BLaER1 treated with 17β-estradiol and CSF1 and Interleukin-3, amounts not matched to agents 10 nM and 100 nM (cell line): ENCODE measurements around the gene CLCNKB.
A peak's percentile ranks its signal among the peaks of the same experiment; 100 is the strongest.
"Not testable (repeated sequence)": the region's sequence is repeated elsewhere in the genome, so short reads cannot be mapped to it uniquely, and the experiment has no call there.

Source experiments
- H3K27ac ChIP-seq, 11 experiments: shearing (Covaris generic); formaldehyde crosslinking; 2 replicates each; pipeline ENCODE4 v1.8.1; 2022
- H3K27me3 ChIP-seq, 11 experiments: shearing (Covaris generic); formaldehyde crosslinking; 2 replicates each; pipeline ENCODE4 v1.8.1; 2022
- H3K36me3 ChIP-seq, 11 experiments: shearing (Covaris generic); formaldehyde crosslinking; 2 replicates each; pipeline ENCODE4 v1.8.1; 2022
- H3K4me1 ChIP-seq, 10 experiments: shearing (Covaris generic); formaldehyde crosslinking; 2 replicates each; pipeline ENCODE4 v1.8.1; 2022
- H3K4me2 ChIP-seq, 11 experiments: shearing (Covaris generic); formaldehyde crosslinking; 2 replicates each; pipeline ENCODE4 v1.8.1; 2022
- H3K4me3 ChIP-seq, 10 experiments: shearing (Covaris generic); formaldehyde crosslinking; 2 replicates each; pipeline ENCODE4 v1.8.1; 2022
- H3K9ac ChIP-seq, 11 experiments: shearing (Covaris generic); formaldehyde crosslinking; 2 replicates each; pipeline ENCODE4 v1.8.1; 2022
- H3K9me3 ChIP-seq, 11 experiments: shearing (Covaris generic); formaldehyde crosslinking; replicated peaks in 1 of 11; 2 replicates each; pipeline ENCODE4 v1.8.1; 2022
- H4K20me1 ChIP-seq, 11 experiments: shearing (Covaris generic); formaldehyde crosslinking; 2 replicates each; pipeline ENCODE4 v1.8.1; 2022
- Cebpa-rat ChIP-seq, 11 experiments: shearing (Covaris generic); IDR thresholded peaks; 2 replicates each; pipeline ENCODE4 v1.8.1; 2022

Gene CLCNKB

GRCh38 chr1:16041200-16041599, 2.4 kb upstream of the CLCNKB start:
- Histone ChIP-seq H3K27me3 (no peaks in the 10 kb centered on the region), H3K9ac (no peak overlapping the region), H3K4me1 (no peaks in the 10 kb centered on the region), H3K4me3 (no peak overlapping the region), H3K9me3 (no peaks in the 10 kb centered on the region), H3K27ac (no peak overlapping the region), H4K20me1 (no peaks in the 10 kb centered on the region), H3K36me3 (no peaks in the 10 kb centered on the region), H3K4me2 (no peak overlapping the region)
- no peak for TF ChIP-seq Cebpa-rat (IDR thresholded peaks at IDR 0.05)

GRCh38 chr1:16042096-16042495, 1.5 kb upstream of the CLCNKB start:
- no peak for TF ChIP-seq Cebpa-rat (IDR thresholded peaks at IDR 0.05)
- Histone ChIP-seq H3K27me3 (no peaks in the 10 kb centered on the region), H3K4me3 (no peak overlapping the region), H3K4me1 (no peaks in the 10 kb centered on the region), H3K27ac (no peak overlapping the region), H3K4me2 (no peak overlapping the region), H3K36me3 (no peaks in the 10 kb centered on the region), H3K9me3 (no peaks in the 10 kb centered on the region), H3K9ac (no peak overlapping the region), H4K20me1 (no peaks in the 10 kb centered on the region; a peak in 1 of 22 replicates)

- H3K9me3 ChIP-seq, H3K4me3 ChIP-seq, H4K20me1 ChIP-seq, H3K9ac ChIP-seq, H3K4me1 ChIP-seq, H3K27me3 ChIP-seq, H3K36me3 ChIP-seq, H3K4me2 ChIP-seq, H3K27ac ChIP-seq: not testable (repeated sequence)
Measured at GRCh38 chr1:16042654-16043053, 928 bp upstream of the CLCNKB start.

GRCh38 chr1:16043950-16044349, 368 bp downstream of the CLCNKB start:
- Histone ChIP-seq H3K36me3 (no peaks in the 10 kb centered on the region), H3K4me3 (no peak overlapping the region), H3K4me2 (no peak overlapping the region), H4K20me1 (no peaks in the 10 kb centered on the region; a peak in 1 of 22 replicates), H3K9ac (no peak overlapping the region), H3K4me1 (peaks cover 0 to 7% (median 4%) of the 10 kb centered on the region in 10 experiments; a peak in 14 of 20 replicates), H3K9me3 (no peaks in the 10 kb centered on the region), H3K27ac (no peak overlapping the region), H3K27me3 (no peaks in the 10 kb centered on the region)
- no peak for TF ChIP-seq Cebpa-rat (IDR thresholded peaks at IDR 0.05)

- peaks cover 0 to 11% (median 7%) of the 10 kb centered on the region in 10 experiments; a peak in 15 of 20 replicates for H3K4me1 ChIP-seq
- no peak overlapping the region for H3K4me3 ChIP-seq
- H3K9me3 ChIP-seq: no peaks in the 10 kb centered on the region
- H4K20me1 ChIP-seq: no peaks in the 10 kb centered on the region; a peak in 1 of 22 replicates
- H3K9ac ChIP-seq: no peak overlapping the region
- no peaks in the 10 kb centered on the region for H3K36me3 ChIP-seq
- H3K27me3 ChIP-seq: no peaks in the 10 kb centered on the region
- H3K27ac ChIP-seq: no peak overlapping the region
- H3K4me2 ChIP-seq: no peak overlapping the region
- no peak for TF ChIP-seq Cebpa-rat (IDR thresholded peaks at IDR 0.05)
Measured at GRCh38 chr1:16046842-16047241, 3.3 kb downstream of the CLCNKB start.

GRCh38 chr1:16047791-16048475, 4.4 kb downstream of the CLCNKB start:
- no peaks in the 10 kb centered on the region for H3K27me3 ChIP-seq
- no peak overlapping the region for H3K9ac ChIP-seq
- no peak for TF ChIP-seq Cebpa-rat (IDR thresholded peaks at IDR 0.05)
- no peaks in the 10 kb centered on the region; a peak in 1 of 22 replicates for H4K20me1 ChIP-seq
- peaks cover 0 to 11% (median 7%) of the 10 kb centered on the region in 10 experiments; a peak in 15 of 20 replicates for H3K4me1 ChIP-seq
- no peak overlapping the region for H3K4me3 ChIP-seq
- peak overlapping the region in 8 of 11 experiments; percentile 8 to 79 (median 72); a peak in 10 of 22 replicates for H3K4me2 ChIP-seq
- no peak overlapping the region for H3K27ac ChIP-seq
- H3K36me3 ChIP-seq: no peaks in the 10 kb centered on the region
- no peaks in the 10 kb centered on the region for H3K9me3 ChIP-seq

- Histone ChIP-seq H3K4me2 (peak overlapping the region; percentile 60 to 82 (median 74)), H3K4me3 (peak overlapping the region in 9 of 10 experiments; percentile 23 to 52 (median 40); a peak in 9 of 20 replicates)
- no peak for TF ChIP-seq Cebpa-rat (IDR thresholded peaks at IDR 0.05)
Measured at GRCh38 chr1:16048573-16049189, 5.1 kb downstream of the CLCNKB start.

GRCh38 chr1:16050328-16050727, 6.7 kb downstream of the CLCNKB start:
- Histone ChIP-seq H3K27ac (no peak overlapping the region), H3K9me3 (no peaks in the 10 kb centered on the region), H3K36me3 (no peaks in the 10 kb centered on the region), H3K4me3 (no peak overlapping the region), H4K20me1 (no peaks in the 10 kb centered on the region; a peak in 1 of 22 replicates), H3K27me3 (no peaks in the 10 kb centered on the region), H3K4me2 (no peak overlapping the region), H3K9ac (no peak overlapping the region), H3K4me1 (peaks cover under 1 to 26% (median 21%) of the 10 kb centered on the region in 10 experiments; a peak in 17 of 20 replicates)
- TF ChIP-seq Cebpa-rat (IDR thresholded peaks at IDR 0.05): no peak

More at GRCh38 chr1:16048573-16049189, 5.1 kb downstream of the CLCNKB start:
- H3K9ac ChIP-seq: peak overlapping the region in 10 of 11 experiments; percentile 13 to 68 (median 58); a peak in 15 of 22 replicates
- H3K27ac ChIP-seq: peak overlapping the region in 4 of 11 experiments; percentile 41 to 49 (median 45); a peak in 6 of 22 replicates
- no peaks in the 10 kb centered on the region for H3K36me3 ChIP-seq
- no peaks in the 10 kb centered on the region for H3K9me3 ChIP-seq
- H4K20me1 ChIP-seq: no peaks in the 10 kb centered on the region; a peak in 1 of 22 replicates
- peaks cover 0 to 11% (median 7%) of the 10 kb centered on the region in 10 experiments; a peak in 15 of 20 replicates for H3K4me1 ChIP-seq
- no peaks in the 10 kb centered on the region for H3K27me3 ChIP-seq

- peaks cover 8 to 33% (median 28%) of the 10 kb centered on the region in 10 experiments; a peak in 18 of 20 replicates for H3K4me1 ChIP-seq
- no peak overlapping the region for H3K4me3 ChIP-seq
- H4K20me1 ChIP-seq: no peaks in the 10 kb centered on the region; a peak in 1 of 22 replicates
- H3K9me3 ChIP-seq: no peaks in the 10 kb centered on the region
- no peak overlapping the region for H3K27ac ChIP-seq
- no peaks in the 10 kb centered on the region for H3K27me3 ChIP-seq
- no peaks in the 10 kb centered on the region for H3K36me3 ChIP-seq
- H3K4me2 ChIP-seq: no peak overlapping the region
- no peak overlapping the region for H3K9ac ChIP-seq
- no peak for TF ChIP-seq Cebpa-rat (IDR thresholded peaks at IDR 0.05)
Measured at GRCh38 chr1:16051039-16051438, 7.5 kb downstream of the CLCNKB start.

GRCh38 chr1:16051949-16052348, 8.4 kb downstream of the CLCNKB start:
- H3K27me3 ChIP-seq, H3K4me3 ChIP-seq, H3K4me2 ChIP-seq, H3K9ac ChIP-seq, H3K9me3 ChIP-seq, H3K27ac ChIP-seq, H3K36me3 ChIP-seq, H4K20me1 ChIP-seq: not testable (repeated sequence)
- H3K4me1 ChIP-seq: peaks cover 9 to 34% (median 29%) of the 10 kb centered on the region in 10 experiments; a peak in 18 of 20 replicates
